NK-92 (cell line): ENCODE results near the gene CNOT8.

Experiments
- DNase-seq: peaks from one replicate; lab custom pipeline; 2025; ENCODE audit not compliant: unreplicated experiment; lab: John Stamatoyannopoulos, UW

The CNOT8 gene

DNA sequence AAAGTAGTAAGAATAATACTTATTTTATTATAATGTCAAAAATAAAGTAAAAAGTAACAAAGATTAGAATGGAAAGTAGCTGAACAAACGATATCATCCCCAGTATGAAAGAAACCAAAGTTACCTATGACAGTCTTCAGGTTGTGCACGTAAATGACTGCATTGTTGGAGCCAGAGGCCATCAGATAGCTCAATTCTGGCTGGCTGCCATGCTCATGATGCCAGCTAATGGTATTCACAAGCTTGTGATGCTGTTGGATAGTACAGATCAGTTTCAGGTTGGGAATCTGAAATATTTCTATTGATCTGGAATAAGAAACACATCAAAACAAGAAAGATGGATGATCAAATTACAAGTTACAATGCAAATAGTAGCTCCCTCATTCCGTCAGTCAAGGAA, 58.4 kb downstream of the CNOT8 start:
- no peak for DNase-seq

DNA sequence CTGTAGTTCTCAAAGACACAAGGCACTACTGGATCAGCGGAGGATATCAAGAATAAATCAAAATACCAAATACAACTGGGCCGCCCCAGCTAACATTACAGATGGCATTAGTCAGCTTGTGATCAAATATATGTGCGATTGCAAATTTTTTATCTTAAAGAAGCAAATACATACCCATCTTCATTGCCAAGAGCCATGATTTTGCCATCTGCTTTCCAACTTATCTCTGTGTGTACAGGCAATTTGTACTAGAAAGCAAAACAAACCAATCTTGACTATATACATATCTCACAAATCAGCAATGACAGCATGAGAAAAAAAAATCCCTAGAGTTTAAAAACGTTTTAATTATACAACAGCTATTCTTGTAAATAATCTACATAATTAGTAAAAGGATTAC, 59.3 kb downstream of the CNOT8 start:
- DNase-seq = no peak

DNA sequence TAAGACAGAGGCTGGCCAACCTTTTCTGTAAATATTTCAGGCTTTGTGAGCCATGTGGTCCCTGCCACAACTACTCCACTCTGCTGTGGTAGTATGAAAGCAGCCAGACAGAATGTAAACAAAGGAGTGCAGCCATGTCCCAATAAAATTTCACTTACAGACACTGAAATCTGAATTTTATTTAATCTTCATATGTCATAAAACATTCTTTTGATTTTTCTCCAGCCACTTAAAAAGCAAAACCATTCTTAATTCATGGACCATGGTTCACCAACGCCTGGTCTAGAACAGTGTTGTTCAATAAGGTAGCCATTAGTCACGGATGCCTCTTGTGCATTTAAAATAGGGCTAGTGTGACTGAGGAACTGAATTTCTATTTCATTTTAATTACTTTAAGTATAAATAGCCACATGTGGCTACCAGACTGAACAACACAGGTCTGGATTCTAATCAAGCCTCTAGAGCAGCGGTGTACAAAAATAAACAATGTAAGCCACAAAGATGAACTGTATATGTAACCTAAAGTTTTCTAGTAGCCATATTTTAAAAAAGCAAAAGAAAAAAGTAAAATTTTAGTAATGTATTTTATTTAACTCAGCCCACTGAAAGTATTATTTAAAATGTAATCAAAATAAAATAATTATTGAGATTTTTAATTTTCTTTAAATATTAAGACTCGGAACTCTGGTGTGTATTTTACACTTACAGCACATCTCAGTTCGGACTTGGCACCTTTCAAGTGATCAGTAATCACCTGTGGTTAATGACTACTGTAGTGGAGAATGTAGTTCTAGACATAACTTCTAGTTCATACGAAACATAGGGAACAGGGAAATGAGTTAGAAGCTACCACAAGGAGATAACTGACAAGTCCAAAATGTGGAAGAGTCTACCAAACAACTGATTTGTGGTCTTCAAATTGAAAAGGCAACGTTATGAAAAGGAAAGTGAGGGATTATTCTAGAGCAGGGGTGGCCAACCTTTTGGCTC, 65.3 kb downstream of the CNOT8 start:
- DNase-seq = no peak
